Bone marrow (tissue), 2 donors: ENCODE data around the gene SORCS1.

Experiments used
- DNase-seq, 2 donors: peaks; one replicate each; lab custom pipeline; 2025; lab: John Stamatoyannopoulos, UW

The SORCS1 gene

DNA sequence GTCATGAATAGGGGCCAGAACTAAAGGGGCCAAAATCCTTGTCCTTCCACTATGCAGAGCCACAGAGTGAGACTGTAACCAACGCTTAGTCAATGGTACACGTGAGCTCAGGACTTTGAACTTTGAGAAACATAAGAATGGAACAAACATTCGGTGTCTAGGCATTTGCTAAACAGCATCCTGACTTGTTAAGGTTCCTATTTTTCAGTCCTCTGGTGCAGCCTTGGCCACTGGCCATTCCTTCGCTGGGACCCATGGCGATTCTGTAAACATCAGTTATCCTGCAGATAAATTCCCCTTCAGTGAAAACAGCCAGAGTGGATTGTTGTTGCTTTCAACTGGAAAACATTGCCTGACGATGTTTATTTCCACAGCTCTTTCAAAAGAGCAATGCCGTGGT lies 266.8 kb downstream of the SORCS1 start:
- no peak for DNase-seq

DNA sequence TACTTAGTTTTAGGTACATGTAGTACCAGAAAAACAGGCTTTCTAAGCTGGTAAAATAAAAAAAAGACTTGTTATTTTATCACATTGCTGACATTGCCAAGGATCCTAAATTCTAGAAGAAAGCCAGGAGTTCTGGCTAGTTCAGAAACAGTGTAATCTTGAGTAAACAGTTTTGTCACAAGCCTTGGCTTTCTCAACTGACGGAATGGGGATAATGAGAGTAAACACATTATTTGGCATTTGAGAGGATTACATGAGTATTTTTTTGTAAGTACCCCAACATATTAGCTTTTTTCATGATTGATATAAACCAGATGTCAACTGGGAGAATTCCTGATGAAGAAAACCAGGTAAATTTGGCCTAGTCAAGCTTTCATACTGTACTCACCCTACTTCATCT lies 269.8 kb downstream of the SORCS1 start:
- no peak for DNase-seq

- no peak for DNase-seq
Measured at GRCh38 chr10:106877574-106877973, 286.9 kb downstream of the SORCS1 start.

DNA sequence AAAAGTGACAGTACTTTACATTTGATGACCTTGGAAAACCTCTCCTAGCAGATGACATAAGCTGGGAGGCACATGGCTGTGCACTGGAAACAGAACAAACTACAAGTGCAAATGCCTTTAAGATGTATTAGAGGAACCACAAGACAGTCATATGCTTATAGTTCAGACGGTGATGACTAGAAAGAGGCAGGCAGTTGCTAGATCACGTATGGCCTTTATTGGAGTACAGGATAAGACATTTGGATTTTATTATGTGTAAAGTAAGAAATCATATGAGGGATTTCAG lies 290.0 kb downstream of the SORCS1 start:
- DNase-seq: no peak

DNA sequence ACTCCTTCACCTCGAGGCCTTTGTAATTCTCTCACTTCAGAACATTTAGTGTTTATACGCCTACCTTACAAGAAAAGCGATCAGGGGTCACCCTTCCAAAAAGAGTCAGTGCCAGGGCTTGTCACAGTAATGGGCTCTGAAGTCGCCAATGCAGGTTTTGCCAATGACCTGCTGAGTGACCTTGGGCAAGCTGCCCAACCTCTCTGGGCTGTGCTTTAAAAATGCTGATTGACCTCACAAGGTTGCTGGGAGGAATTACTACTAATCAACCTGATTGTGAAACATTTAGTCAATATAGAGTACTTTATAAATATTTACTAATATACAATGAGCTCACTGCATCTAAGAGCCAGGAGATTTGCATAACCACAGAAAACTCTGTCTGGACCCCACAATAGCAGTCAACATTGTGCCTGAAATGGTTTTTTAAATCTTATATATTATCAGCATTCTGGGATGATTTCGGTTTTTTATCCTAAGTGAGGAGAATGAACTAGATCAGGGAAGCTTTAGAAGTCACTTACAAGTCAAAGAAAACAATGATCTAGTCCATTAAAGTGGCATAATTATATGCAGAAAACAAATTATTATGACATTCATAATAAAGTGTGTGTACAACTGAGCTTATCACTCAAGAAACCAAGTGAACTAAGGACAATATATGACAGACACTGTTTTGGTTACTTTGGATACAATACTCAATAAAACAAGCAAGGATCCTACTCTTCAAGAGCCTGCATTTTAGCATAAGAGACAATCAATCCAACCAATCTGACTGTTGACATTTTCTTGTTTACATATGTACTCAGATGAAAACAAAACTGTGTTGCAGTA lies 290.5 kb downstream of the SORCS1 start:
- no peak for DNase-seq

DNA sequence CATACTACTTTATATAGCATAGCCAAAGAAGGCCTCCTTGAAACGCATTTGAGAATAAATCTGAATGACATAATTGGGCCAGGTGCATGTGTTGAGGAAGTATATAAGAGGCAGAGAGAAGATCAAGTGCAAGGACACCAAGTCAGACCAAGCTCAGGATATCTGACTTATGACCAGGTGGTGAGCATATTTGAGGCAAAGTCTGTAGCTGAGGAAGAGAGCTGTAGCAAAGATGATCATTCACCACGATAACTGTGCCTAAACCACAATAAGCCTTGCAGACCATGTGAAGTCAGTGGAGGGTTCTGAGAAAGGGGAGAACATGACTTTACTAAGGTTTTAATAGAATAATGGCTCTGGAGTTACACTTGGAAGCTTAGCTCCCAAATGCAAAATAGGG lies 292.3 kb downstream of the SORCS1 start:
- DNase-seq: no peak

DNA sequence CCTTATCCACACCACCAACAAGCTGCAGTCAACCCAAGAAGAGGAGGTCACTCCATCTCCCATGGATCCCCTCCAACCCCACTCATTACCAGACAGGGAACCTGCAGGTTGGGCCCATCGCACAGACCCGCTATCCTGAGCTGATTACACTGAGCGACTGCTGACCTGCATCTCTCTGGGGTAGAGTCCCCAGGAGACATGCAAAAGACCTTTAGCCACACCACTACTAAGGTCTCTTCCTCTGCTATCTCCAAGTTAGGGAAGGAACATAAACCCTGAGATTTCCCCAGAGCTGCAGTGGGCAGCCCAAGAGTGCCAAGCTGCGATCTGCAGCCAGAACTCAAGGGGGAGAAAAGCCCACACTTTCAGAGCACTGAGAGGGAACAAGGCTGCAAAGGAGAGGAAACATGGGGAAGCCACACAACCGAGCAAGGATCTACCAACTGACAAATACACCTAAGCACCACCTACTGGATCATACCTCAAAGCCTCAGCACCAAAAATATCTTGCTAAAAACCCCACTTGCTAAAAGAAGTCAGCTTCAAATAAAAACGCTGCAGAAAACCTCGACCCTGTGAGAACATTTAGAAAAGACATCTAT lies 298.2 kb downstream of the SORCS1 start:
- DNase-seq: no peak

- DNase-seq: no peak
Measured at GRCh38 chr10:106864031-106864430, 300.5 kb downstream of the SORCS1 start.

DNA sequence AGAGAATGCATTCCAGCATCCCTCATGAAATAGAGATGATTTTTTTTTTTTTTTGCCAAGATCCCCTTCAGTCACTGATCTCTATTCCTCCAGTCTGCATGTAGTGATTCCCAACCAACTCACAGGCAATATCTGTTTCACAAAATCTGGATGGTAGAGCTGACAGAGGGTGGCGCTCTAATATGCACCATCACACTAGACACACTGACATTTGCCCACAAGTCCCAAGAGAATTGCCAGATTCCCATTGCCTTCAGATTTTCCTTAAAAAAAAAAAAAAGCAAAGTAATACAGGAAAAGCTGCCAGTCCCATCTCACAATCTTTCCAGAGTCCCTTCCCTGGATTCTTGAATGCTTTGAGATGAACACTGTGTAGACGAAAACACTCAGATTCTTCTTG lies 301.0 kb downstream of the SORCS1 start:
- no peak for DNase-seq

GRCh38 chr10:106859892-106860652 lies 304.4 kb downstream of the SORCS1 start:
- no peak for DNase-seq

DNA sequence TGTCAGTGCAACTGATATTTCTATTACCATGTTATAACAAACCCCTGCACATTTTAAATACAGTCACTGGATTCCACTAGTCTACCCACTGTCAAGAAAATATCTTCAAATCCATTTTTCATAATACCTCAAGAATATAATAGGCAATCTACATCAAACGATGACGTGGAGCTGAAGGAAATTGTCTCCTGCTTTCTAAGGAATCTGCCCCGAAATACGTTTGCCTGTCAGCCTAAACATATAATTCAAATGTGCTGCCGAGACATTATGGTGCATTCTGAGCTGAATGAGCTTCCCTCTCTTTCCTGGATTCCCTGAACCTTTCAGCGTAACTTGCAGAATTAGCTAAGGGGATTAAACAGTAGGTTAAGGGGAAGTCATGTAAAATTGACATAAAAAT lies 306.8 kb downstream of the SORCS1 start:
- no peak for DNase-seq

GRCh38 chr10:106857213-106857612 lies 307.3 kb downstream of the SORCS1 start:
- no peak for DNase-seq

GRCh38 chr10:106836933-106837663 lies 327.4 kb downstream of the SORCS1 start:
- DNase-seq: peak in 1 of 2 donors; percentile 62

- no peak for DNase-seq
Measured at GRCh38 chr10:106832846-106833245, 331.7 kb downstream of the SORCS1 start.

DNA sequence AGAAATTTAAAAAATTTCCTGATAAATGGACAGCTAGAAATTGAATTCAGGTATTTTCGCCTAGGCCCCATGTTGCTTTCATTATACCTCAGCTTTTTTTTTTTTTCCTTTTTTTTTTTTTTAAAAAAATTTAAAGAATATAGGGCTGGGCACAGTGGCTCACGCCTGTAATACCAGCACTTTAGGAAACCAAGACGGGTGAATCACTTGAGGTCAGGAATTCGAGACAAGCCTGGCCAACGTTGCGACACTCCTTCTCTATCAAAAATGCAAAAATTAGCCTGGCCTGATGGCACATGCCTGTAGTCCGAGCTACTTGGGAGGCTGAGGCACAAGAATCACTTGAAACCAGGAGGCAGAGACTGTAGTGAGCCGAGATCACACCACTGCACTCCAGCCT lies 334.0 kb downstream of the SORCS1 start:
- no peak for DNase-seq

GRCh38 chr10:106830006-106830405 lies 334.5 kb downstream of the SORCS1 start:
- no peak for DNase-seq

GRCh38 chr10:106826716-106827115 lies 337.8 kb downstream of the SORCS1 start:
- no peak for DNase-seq

GRCh38 chr10:106825576-106826364 lies 338.7 kb downstream of the SORCS1 start:
- DNase-seq: no peak

GRCh38 chr10:106820579-106820978 lies 343.9 kb downstream of the SORCS1 start:
- DNase-seq: no peak

DNA sequence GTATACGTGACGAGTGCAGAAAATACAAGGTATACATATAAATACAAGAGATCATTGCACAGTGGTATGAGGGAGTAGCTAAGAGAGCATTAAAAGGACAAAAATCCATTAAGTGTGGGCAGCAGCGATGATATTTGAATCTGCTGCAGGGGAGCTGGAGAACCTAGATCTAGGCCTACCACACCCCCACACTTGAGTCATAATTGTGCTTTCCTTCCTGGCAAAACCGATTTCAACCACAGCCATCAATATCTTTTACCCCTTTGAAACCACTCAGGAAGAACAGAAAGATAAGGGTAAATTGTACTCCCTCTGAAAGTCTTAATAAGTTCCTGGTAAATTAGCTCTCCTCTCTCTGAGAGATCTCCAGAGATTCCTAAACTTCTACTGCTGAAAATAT lies 345.0 kb downstream of the SORCS1 start:
- DNase-seq: no peak

DNA sequence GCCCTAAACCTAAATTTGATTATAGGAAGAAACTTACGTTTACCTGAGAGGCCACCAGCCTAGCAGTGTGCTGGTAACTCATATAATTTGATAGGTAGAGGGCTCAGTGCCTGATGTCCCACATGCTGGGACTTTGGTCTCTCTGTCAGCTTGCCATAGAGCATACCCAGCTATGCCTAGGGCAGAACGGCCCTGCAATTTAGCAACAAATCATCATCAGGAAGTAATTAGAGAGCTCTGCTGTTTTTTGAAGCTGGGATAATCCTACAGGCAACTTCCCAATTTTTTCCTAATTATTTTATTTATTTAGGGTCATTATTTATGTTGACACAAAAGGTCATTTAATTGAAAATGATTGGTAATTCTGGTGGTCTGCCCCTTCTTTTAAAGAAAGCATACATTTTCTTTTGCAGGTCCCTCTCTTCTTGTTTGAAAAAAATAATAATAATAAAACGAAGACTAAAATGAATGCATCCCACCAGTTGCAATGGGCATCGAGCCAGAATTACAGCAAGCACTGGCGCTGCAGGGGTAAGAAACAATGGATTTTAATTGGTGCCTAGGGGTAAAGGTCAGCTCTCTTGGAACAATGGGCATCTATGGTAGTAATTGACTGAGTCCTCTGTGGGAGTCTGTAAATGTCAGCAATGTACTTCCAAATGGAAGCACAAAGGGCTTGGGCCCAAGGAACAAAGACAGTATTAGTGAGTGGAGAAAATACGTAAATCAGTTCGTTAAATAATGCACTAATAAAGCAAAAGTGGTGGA lies 348.0 kb downstream of the SORCS1 start:
- DNase-seq: no peak
